ENCODE data around the gene MROH7.

The MROH7 gene

DNA sequence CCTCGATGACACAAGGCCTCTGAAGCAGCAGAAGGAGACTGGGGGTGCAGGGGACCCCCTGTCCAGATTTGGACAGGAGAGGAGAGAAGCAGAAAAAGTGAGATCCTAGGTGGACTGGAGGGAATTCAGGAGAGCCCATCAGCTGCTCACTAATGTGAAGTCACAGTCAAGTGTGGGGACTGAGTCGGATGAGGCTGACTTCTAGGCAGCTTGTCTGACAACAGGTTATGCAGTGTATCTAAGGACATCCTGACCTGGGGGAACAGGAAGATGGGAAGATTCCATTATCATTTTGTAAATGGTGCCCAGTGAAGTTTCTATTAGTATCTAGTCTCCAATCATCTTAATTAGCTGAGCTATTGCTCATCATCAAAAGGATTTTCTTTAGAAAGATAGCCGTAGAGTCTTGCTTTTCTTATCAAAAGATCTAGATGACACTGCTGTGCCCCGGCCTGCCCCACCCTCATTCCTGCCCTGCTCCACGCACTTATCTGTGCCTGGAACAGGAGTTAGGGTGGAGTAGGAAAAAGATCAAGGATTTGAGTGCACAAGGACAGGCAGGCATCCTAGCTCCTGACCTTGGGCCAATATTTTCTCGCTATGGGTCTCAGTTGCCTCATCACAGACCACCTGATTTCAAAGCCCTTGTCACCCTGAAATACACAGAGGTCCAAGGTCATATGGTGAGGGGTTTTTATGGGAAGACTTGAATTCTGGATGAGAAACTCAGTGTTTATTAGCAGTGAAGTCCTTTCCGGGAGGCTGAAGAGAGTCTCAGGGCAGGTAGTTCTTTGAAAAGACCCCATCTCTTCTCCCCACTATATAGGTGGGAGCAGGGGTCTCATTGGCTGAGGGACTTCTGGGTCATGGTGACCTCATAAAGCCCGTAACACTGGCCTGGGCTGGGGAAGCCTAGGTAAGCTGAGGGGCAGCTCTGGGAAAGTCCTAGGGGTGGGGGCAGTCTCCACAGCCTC lies at the start of gene MROH7:
Gene MROH7 (plus strand): TSS at position 924 of the 974 bp plus-strand sequence. CDS start 11,141 bp downstream, outside the sequence.
- peak; percentile 5 for DNase-seq (ENCODE audit: low spot score)

DNA sequence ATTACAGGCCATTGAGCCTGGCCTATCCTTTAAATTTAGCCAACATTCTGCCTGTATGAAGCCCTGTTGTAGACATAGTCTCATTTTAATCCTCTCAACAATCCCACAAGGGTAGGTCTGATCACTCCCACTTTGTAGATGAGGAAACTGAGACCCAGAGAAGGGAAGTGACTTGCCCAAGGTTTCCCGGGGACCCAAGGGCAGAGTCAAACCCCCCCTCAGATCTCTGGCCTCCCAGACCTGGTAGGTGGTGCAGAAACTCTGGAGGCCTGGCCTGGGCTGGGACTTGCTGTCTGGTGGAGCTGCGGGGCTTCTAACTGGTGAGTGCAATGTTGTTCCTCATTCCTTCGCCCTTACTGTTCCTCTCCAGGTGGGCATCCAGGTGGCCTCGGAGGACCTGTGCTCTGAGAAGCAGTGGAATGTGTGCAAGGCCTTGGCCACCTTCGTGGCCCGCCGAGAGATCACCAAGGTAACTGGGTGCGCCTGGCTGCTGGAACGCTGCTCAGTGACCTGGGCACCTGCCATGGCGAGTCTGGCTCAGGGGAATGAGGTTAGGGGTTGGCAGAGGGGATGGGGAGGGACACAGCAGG lies 47.9 kb upstream of the MROH7 start:
- no peak for DNase-seq (ENCODE audit: low spot score)

DNA sequence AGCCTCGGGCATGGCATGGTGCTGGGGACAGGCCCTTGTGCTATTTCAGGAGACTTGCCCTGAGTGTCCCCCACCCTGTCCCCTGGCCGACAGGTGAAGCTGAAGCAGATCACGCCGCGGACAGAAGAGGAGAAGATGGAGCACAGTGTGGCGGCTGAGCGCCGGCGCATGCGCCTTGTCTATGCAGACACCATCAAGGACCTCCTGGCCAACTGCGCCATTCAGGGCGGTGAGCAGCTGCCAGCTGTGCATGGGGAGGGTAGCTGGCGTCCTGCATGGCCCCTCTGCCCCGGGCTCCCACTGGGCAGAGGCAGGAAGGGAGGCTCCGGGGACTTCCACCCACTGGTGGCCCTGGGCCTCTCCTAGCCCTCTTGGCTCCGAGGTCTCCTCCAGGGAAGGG lies 47.1 kb upstream of the MROH7 start:
- DNase-seq (ENCODE audit: low spot score) = no peak

DNA sequence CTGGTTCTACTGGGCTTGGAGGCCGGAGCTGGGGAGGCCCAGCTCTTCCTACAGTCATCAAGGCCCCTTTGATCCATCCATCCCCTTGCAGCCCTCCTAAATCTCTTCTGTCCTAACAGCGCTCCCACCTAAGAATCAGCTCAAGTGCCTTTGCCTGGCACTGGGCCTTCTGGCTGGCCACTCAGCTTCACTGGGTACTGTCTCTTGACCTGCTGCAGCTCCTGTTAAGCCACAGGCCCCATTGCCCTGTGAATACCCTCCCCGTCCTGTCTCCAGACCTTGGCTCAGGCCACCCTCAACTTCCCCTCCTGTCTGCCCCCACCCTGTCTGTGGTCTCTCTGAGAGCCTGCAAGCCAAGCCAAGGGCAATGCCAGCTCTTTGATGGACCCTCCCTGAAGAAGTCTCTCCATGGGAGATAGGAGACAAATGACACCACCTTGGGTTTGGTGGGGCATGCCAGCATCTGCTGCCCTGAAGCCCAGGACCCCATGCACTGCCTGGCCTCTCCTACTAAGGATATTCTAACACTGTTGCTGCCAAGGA lies 45.6 kb upstream of the MROH7 start:
- DNase-seq (ENCODE audit: low spot score) = no peak

DNA sequence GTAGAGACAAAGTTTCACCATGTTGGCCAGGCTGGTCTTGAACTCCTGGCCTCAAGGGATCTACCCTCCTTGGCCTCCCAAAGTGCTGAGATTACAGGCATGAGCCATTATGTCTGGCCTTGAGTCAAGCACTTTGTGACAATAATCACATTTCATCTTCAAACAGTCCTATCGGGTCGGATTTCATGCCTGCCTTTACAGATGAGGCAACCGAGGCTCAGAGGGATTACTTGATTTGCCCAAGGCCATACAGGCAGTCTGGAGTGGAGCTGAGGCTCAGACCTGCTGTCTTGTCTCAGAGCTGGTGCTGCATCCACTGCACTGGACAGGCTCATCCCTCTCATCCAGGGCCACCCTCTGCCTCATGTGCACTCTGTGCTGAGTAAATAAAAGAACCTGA lies 44.8 kb upstream of the MROH7 start:
- DNase-seq (ENCODE audit: low spot score) = no peak

DNA sequence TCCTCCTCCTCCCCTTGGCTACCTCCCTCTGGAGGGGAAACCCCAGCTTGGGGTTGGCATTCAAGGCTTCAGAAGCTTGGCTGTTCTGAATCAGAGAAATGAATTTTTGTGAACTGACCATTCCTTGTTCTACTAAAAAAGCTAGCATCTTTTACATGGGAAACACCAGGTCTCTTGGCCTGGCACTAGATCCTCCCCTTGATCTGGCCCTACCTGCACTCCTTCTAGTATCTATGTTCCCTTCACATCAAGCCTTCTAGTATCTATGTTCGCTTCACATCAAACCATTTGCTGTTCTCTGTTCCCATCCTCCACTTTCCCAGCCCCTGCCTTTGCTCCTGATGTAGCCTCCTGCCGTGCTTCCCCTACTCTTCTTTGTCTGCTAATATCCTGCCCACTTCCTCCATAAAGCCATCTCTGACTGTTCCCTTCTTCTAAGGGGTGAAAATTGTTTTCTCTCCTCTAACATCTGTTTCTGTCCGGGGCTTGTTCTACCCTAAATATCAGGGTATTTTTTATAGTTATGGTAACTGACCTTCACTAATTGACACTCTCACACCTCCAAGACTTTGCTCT lies 44.0 kb upstream of the MROH7 start:
- DNase-seq (ENCODE audit: low spot score) = no peak

DNA sequence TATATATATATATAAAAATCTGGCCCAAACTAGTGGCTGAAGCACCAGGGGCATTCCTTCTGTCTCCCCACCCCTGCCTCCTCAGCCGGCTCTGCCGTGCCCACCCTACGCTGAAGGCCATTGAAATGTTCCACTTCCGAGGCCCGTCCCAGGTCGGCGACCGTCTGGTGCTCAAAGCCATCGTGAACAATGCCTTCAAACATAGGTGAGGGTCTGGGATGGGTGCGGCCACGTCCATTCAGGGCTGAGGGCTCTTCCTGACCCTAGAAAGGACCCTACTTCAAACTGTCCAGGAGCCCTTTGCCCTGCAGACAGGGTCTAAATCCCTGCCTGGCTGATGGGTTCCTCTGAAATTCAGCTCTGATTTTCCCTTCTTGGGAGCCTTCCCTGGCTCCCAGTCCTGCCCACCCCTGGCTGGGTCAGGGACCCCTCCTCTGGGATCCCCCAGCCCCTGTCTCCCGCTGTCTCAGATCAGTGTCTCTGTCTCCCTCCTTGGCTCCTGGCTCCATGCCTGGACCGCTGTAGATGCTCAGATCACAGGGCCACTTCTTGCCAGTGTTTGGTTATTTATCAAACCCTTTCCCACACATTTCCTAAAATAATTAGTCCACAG lies 42.3 kb upstream of the MROH7 start:
- DNase-seq (ENCODE audit: low spot score) = no peak

DNA sequence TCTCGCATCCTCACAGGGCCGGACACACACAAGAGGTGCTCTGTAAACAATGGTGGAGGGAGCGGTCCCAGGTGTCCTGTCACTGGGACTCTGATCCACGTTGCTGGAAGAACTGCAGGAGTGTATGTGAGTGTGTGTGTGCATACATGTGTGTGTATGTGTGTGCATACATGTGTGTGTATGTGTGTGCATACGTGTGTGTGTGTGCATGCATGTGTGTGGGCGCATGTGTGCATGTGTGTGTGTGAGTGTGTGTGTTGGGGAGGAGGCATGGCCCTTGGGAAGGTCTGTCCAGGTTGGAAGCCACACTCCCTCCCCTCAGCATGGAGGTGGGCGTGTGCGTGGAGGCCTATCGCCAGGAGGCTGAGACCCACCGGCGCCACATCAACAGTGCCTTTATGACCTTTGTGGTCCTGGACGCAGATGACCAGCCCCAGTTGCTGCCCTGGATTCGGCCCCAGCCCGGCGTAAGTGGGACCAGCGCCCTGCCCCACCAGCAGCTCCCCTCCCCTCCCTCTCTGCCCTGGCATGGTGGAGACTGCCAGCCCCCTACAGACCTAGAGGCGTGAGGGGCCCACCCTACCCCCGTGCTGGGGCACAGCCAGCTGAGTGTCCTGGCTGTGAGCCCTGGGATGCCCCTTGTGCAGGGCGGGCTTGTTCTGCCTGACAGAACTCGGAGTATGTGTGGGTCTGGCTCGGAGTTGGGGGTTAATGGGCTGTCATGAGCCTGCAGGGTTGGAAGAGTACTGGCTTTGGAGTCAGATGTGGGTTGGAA lies 40.5 kb upstream of the MROH7 start:
- no peak for DNase-seq (ENCODE audit: low spot score)

DNA sequence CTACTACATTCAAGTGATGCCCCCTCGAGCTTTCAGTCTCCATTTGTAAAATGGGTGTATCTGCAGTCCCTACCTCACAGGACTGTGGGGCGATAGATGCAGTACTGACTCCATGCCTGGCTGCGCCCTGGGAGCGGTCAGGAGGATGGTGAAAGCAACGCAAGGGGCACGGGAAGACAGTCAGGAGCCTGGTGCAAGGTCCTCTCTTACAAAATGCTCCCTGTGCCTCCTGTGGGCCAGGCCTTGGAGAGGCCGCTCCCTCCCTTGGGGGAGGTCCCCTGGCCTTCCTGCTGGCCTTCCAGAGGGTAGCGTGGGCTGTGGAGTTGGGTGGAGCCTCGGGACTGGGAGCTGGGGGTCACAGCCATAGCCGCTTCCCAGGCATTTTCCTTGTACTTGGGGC lies 39.9 kb upstream of the MROH7 start:
- no peak for DNase-seq (ENCODE audit: low spot score)

DNA sequence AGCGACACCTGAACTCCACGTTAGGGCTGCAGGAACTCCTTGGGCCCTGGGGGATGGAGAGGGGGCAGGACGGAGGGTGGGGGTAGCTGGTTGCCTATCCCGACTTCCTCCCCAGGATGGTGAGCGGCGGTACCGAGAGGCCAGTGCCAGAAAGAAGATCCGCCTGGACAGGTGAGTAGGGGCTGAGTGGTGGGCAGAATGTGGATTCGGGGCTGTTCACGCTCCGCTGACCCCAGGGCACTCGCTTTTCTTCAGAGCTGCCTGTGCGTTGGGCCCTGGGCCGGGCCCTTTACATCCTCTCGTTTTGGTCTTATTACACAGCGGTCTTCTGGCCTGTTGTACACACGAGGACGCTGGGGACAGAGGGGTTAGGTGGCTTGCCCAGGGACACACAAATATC lies 39.0 kb upstream of the MROH7 start:
- no peak for DNase-seq (ENCODE audit: low spot score)

DNA sequence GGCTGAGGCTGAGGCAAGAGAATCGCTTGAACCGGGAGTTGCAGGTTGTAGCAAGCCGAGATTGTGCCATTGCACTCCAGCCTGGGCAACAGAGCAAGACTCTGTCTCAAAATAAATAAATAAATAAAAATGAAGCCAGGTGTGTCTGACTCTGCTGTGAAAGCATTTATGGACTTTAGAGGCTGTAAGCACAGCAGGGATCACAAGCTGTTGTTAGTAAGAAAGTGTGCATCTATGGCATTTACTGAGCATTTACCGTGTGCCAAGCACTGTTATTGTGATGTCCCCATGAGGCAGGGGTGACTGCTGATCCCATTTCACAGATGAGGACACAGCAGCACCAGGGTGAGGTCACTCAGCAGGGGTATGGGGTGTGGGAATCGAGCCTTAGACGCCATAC lies 38.3 kb upstream of the MROH7 start:
- no peak for DNase-seq (ENCODE audit: low spot score)

DNA sequence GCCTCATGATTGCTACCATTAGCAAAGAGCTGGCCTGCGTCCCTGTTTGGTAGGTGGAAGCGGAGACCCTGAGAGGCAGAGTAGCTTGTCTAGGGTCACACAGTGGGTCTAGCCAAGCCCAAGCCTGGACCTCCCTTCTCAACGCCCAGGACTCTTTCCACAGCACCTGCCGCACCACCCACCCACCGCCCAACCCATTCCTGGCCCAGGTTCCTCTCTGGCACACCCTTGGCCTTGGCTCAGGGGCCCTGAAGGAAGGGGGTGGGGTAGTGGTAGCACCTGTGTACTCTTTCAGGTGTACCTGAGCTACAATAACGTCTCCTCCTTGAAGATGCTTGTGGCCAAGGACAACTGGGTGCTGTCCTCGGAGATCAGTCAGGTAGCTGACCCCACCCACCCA lies 37.5 kb upstream of the MROH7 start:
- DNase-seq (ENCODE audit: low spot score) = no peak

DNA sequence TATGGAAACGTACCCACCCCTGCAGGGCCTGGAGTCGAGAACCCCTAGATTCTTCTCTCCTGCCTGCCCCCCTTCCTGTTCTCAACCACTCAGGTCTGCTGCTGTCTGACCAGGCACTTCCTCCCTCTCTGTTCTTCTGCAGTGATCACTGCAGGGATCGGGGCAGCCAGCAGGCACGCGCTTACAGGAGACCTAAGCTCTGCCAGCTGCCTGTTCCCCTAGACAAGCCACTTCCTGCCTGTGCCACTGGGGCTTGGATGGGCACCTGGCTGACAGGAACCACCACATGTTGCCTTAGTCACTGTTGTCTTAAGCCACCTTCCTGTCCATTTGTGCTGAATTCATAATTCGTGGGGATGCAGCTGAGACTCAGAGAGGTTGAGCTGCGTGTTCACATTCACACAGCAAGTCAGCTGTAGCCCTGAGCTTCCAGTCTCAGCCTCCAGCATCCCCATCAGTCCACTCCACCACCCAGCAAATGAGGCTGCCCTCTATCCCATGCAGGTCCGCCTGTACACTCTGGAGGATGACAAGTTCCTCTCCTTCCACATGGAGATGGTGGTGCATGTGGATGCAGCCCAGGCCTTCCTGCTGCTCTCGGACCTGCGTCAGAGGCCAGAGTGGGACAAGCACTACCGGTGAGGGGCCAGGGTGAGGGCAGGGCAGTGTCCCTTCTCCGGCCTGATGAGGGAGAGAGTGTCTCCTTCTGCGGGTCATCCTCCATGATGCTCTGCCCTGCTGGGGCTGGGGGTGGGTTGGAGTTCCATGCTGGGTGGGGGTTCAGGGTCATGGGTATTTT lies 36.8 kb upstream of the MROH7 start:
- DNase-seq (ENCODE audit: low spot score) = no peak

DNA sequence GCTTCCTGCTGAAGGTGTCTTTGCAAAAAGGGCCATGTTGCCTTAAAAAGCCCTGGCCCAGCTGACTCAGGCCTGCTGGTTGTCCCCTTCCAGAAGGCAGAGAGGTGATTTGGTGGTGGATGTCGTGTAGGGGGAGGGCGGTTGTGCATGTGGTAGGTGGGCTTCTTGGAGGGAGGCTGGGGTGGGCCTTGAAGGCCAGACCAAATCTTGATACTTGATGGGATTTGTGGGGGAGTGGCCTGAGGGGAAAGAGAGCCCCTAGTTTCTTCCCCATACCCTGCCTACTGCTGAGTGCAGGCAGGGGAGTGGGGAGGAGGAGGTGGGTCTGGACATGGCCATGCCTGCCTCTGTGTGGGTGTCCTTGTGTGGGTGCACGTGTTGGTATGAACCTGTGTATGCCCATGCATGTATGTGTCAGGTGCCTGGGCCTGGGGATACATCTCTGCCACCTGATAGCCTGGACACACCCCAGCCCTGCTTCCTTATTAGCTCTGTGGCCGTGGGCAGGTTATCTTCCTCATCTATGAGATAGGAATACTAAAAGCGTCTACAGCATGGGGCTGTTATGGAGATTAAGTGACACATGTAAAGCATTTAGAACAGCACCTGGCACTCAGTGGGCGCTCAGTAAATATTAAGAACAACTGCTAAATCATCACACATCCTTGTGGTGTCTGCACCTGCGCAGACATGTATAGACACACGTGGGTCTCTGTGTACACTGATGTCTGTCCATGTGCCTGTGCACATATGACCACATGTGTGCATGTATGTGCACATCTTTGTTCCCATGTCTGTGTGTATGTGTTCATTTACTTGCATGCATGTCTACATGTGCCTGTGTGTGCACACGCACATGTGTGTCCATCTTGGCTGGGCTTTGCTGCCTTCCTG lies 35.2 kb upstream of the MROH7 start:
- DNase-seq (ENCODE audit: low spot score) = no peak

DNA sequence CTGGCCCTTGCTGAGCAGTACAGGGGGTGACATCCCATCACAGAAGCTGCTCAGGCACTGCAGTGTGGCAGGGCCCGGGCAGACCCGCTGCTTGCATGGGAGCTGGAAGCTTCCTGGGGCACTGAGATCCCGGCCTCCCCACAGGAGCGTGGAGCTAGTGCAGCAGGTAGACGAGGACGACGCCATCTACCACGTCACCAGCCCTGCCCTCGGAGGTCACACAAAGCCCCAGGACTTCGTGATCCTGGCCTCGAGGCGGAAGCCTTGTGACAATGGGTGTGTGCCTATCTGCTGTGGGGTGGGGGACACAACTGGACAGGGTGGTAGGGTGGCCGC lies 34.6 kb upstream of the MROH7 start:
- no peak for DNase-seq (ENCODE audit: low spot score)

DNA sequence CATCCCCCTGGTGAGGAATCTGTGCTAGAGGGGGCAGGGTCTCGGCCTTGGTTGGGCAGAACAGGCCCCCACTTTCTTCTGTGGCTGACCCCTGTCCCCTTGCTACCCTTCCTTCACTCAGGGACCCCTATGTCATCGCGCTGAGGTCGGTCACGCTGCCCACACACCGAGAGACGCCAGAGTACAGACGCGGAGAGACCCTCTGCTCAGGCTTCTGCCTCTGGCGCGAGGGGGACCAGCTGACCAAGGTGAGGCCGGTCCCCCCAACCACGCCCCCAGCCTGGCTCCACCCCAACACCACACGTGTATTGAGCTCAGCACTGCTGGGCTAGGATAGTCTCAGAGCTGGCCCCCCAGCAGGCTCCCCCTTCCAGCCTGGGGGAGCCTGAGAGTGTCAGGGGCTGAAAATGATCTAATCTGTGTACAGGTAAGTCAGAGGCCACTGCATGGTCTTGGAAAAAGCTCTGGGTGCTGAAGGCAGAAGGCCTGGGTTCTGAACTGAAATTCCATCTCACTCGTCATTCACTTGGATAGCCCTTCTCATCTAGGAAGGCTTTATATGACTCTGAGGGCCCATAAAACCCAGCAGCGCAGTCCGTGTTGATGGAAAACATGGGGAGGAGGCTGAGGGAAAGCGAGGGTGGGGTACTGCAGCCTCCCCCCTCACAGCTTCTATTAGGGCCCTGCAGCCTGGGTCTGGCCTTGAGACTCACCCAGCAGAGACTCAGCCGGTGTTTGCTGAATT lies 33.6 kb upstream of the MROH7 start:
- no peak for DNase-seq (ENCODE audit: low spot score)

DNA sequence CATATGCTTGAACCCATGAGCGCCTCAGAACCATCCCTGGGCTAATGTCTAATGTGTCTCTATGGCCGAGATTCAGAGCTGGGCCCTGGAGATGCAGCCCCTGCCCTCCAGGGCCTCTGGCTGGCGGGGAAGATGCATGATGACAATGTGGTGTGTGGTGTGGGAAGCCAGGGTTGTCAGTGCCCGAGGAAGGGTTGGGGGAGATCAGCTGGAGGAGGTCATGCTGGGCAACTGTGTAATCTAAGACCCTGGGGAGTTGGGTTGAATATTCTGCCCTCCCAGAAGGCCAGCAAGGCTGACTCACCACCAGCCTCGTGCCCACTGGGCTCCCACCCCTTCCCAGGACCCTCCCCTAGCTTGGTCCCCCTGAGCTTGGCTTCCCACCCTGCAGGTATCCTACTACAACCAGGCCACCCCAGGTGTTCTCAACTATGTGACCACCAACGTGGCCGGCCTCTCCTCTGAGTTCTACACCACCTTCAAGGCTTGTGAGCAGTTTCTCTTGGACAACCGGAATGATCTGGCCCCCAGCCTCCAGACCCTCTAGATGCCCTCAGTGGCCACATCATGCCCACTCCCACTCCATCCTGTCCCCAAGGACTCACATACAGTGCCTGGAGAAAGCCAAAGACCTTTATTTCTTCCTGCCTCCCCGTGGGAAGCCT lies 32.9 kb upstream of the MROH7 start:
- no peak for DNase-seq (ENCODE audit: low spot score)

DNA sequence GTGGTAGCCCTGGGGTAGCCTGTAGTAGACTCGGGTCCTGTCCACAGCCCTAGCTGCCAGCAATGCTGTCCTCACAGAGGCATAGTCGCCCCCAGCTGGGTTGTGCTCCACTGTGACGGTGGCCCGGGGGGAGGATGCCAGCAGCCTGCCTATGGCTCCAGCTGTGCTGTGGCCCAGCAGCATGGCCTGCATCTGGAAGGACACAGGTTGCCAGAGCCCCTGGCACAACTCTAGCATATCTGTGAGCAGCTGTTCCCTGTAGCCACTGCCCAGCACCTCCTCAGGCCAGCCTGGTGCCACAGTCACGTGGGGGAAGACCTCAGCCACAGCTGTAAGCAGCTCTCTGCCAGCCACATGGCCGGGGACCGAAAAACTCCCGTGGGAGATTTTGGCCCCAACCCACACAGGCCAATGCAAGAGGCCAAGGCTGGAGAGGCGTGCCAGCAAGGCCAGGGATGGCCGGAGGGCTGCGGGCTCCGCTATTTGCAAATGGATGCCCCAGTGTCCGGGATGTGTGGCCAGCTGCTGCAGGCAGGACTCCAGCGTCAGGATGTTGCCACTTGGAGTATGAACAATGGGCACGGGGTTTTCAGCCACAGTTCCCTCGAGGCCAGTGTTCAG lies 32.2 kb upstream of the MROH7 start:
- DNase-seq (ENCODE audit: low spot score) = no peak
